Type B pancreatic cell (in vitro differentiated cells): ENCODE measurements around the gene HOXB8. TPM values are rescaled to one million over a fixed set of nuclear protein-coding genes. Genes with fewer than 3 reads are reported as not detected.

Experiments
- DNase-seq: peaks from one replicate; pipeline ENCODE4 v3.0.0; 2021; ENCODE audit warnings: mixed read lengths; ENCODE audit not compliant: unreplicated experiment; ENCODE audit errors: extremely low spot score
- H3K27ac Mint-ChIP-seq: 2 replicates; pipeline ENCODE4 v1.8.0; 2021; ENCODE audit warnings: mild to moderate bottlenecking, mixed read lengths
- H3K27me3 Mint-ChIP-seq: 2 replicates; pipeline ENCODE4 v1.8.0; 2021; ENCODE audit warnings: mixed read lengths
- H3K36me3 Mint-ChIP-seq: 2 replicates; pipeline ENCODE4 v1.8.0; 2021; ENCODE audit warnings: mixed read lengths
- H3K4me1 Mint-ChIP-seq: one replicate; pipeline ENCODE4 v1.8.0; 2021; ENCODE audit warnings: mixed read lengths; ENCODE audit not compliant: unreplicated experiment
- H3K4me3 Mint-ChIP-seq: 2 replicates; pipeline ENCODE4 v1.8.0; 2021; ENCODE audit warnings: mild to moderate bottlenecking, mixed read lengths
- H3K9me3 Mint-ChIP-seq: 2 replicates; pipeline ENCODE4 v1.8.0; 2021; ENCODE audit warnings: mixed read lengths
- total RNA-seq: library from RNA; stranded (reverse); gene quantifications from 2 replicates; pipeline ENCODE4 v1.2.1, GENCODE V29; 2021; ENCODE audit warnings: low replicate concordance
- TF ChIP-seq, protein P1 (sequence below): fragments of 200-600 bp; sonication (generic); conservative IDR thresholded peaks from 2 replicates; pipeline ENCODE4 v1.5.0; 2021; ENCODE audit warnings: antibody characterized with exemption, mild to moderate bottlenecking

Gene HOXB8
- total RNA-seq, 1 donor from 2014 or later = 16.0 TPM

DNA sequence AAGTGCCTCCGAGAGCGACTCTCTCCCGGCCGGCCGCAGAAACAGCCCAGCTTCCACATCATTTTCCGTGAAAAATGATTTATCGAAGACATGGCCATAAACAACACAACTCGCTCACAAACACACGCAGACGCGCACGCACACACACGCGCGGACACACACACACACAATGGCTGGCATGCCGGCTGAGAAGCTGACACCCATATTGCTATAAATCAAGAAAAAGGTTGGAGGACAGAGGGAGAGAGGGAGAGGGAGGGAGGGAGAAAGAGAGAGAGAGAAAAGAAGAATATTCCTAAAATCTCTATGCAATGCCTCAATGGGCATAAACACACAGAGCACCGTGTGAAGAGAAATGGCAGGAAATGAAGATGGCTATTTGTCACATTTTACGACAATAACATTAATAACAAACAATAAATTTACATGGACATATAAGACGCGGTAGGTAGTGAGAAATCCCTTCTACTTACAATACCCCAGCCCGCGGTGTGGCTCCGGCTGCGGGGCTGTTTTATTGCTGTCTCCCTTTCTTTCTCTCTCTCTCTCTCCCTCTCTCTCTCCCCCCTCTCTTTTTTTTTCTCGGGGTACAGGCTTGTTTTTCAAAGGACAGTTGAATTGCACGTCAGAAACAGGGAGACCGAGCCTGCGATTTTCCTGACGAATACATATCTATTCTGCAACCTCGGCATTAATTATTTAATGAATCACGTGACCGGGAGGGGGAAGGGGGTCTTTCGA is 46.4 kb downstream of the HOXB8 start:
- peaks cover 41% of the 10 kb centered on the region for H3K27me3 Mint-ChIP-seq
- peaks cover 33% of the 10 kb centered on the region for H3K4me1 Mint-ChIP-seq
- H3K27ac Mint-ChIP-seq = no peak overlapping the region
- no peak overlapping the region for H3K4me3 Mint-ChIP-seq
- no peak for DNase-seq
- TF ChIP-seq, protein P1, sequence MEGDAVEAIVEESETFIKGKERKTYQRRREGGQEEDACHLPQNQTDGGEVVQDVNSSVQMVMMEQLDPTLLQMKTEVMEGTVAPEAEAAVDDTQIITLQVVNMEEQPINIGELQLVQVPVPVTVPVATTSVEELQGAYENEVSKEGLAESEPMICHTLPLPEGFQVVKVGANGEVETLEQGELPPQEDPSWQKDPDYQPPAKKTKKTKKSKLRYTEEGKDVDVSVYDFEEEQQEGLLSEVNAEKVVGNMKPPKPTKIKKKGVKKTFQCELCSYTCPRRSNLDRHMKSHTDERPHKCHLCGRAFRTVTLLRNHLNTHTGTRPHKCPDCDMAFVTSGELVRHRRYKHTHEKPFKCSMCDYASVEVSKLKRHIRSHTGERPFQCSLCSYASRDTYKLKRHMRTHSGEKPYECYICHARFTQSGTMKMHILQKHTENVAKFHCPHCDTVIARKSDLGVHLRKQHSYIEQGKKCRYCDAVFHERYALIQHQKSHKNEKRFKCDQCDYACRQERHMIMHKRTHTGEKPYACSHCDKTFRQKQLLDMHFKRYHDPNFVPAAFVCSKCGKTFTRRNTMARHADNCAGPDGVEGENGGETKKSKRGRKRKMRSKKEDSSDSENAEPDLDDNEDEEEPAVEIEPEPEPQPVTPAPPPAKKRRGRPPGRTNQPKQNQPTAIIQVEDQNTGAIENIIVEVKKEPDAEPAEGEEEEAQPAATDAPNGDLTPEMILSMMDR = no peak
- peaks cover 18% of the 10 kb centered on the region for H3K36me3 Mint-ChIP-seq
- H3K9me3 Mint-ChIP-seq = no peaks in the 10 kb centered on the region

DNA sequence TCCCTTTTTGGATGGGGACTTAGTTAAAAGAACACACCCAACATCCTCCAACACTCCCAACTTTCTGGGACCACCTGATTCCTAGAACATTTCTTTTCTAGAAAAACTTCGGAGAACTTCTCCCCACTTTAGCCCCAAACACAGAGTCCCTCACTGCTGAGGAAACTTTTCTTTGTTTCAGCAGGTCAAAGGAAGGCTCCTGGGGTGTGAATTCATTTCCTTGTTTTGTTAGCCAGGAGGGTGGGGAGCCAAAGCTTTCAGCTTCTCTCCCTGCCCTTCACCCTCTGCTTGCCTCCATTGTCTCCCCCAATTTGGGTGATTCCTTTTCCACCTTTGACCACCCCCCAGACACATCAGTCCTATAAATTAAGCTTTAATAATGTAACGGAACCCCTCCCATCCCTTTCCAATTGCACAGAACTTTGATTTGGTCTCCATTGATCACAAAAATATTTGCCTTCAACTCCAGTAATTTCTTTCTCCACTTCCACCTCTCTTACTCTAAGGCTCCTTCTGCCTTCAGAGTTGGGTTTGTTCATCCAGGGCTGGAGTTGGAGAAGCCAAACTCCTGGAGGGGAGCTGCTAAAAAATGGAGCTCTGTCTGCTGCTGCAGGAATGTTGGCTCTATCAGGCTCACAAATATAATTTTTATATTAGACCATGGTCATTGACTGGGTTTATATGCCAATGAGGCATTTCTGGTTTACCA is 47.3 kb downstream of the HOXB8 start:
- TF ChIP-seq, protein P1 = no peak
- H3K4me1 Mint-ChIP-seq = peaks cover 33% of the 10 kb centered on the region
- no peaks in the 10 kb centered on the region for H3K9me3 Mint-ChIP-seq
- no peak for DNase-seq
- no peak overlapping the region for H3K4me3 Mint-ChIP-seq
- no peak overlapping the region for H3K27ac Mint-ChIP-seq
- peaks cover 41% of the 10 kb centered on the region for H3K27me3 Mint-ChIP-seq
- H3K36me3 Mint-ChIP-seq = peaks cover 9% of the 10 kb centered on the region

DNA sequence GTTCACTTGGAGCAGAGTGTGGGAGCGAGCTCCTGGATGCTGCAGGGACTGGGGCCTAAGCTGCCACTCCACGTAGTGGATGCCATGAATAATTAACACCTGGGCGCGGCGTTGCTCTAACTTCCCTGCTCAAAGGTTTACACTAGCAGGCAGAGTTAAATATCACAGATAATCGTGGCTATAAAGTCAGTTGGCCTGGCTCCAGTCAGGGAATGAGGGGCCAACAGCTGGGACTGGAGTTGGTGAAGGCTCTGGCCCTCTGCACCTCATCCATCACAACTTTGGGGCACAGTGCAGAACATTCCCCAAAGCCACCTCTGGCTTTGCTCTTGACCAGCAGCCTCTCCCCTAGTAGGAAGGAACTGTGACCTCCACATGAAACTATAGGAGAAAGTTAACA is 47.9 kb downstream of the HOXB8 start:
- TF ChIP-seq, protein P1 = no peak
- no peak for DNase-seq
- Mint-ChIP-seq H3K36me3 (peaks cover 15% of the 10 kb centered on the region), H3K4me1 (peaks cover 37% of the 10 kb centered on the region), H3K4me3 (no peak overlapping the region), H3K27me3 (peaks cover 46% of the 10 kb centered on the region), H3K27ac (no peak overlapping the region), H3K9me3 (no peaks in the 10 kb centered on the region)

DNA sequence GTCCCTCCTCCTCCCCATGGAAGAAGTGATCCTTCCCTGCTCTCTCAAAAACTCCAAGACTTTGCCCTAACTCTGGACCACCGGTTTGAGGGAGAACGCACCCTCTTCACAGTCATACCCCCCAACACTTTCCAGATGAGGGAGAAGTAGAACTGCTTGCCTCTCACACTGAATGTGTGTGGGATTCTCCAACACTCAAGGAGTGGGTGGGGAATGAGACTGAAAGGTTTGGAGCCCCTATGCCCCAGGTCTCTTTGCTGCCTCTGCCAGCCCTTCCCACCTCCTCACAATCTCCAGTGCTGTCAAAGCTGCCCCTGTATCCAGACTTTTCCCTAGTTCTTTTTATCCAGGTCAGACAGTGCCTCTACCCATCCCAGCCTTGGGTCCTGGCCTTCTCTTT is 48.4 kb downstream of the HOXB8 start:
- Mint-ChIP-seq H3K4me3 (no peak overlapping the region), H3K9me3 (no peaks in the 10 kb centered on the region), H3K36me3 (peaks cover 13% of the 10 kb centered on the region), H3K27ac (no peak overlapping the region), H3K27me3 (peaks cover 47% of the 10 kb centered on the region), H3K4me1 (peaks cover 38% of the 10 kb centered on the region)
- DNase-seq = no peak
- TF ChIP-seq, protein P1 = no peak

DNA sequence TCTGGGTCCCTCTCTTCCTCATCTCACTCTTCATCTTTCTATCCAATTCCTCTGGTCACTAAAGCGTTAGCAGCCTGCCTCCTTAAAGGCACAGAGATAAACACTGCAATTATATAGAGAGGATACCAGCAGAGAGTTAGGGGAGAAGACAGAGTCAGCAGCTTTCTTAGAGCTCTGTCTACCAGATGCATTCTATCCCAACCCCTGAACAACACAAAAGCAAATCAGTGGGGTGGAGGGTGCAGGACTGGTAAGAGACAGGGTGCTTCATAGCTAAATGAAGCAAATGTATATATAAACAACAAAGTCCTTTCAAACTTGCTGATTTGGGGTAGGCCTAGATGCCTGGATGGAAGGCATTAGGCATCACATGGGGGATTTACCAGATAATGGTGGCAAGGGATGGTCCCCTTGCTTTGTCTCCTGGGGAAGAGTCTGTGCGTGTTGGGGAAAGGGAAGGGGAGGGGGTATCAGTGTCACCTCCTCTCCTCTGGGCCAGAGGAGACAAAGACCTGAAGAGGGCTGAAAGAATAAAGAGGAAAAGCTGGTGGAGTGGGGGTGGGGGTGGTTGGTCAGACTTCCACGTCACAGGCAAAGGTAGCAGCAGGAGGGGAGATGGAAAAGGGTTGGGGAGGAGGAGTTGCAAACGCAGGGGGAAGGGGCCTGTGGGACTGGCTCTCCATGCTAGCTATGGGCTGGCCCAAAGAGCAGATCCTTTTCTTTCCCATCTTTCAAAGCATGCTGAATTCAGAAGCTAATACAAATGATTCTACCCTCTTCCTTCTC is 49.0 kb downstream of the HOXB8 start:
- DNase-seq = no peak
- Mint-ChIP-seq H3K9me3 (no peaks in the 10 kb centered on the region), H3K4me1 (peaks cover 38% of the 10 kb centered on the region), H3K36me3 (peaks cover 10% of the 10 kb centered on the region), H3K27ac (no peak overlapping the region), H3K27me3 (peaks cover 44% of the 10 kb centered on the region), H3K4me3 (no peak overlapping the region)
- TF ChIP-seq, protein P1 = no peak
